Anterior cingulate cortex (tissue), 58 donors: ENCODE measurements around the gene KRTAP2-3.
"Not testable (repeated sequence)": the region's sequence is repeated elsewhere in the genome, so short reads cannot be mapped to it uniquely, and the experiment has no call there.

Source experiments
- DNase-seq, 58 donors: peaks; one replicate each; lab custom pipeline; 2025; lab: John Stamatoyannopoulos, UW

Gene KRTAP2-3

DNA sequence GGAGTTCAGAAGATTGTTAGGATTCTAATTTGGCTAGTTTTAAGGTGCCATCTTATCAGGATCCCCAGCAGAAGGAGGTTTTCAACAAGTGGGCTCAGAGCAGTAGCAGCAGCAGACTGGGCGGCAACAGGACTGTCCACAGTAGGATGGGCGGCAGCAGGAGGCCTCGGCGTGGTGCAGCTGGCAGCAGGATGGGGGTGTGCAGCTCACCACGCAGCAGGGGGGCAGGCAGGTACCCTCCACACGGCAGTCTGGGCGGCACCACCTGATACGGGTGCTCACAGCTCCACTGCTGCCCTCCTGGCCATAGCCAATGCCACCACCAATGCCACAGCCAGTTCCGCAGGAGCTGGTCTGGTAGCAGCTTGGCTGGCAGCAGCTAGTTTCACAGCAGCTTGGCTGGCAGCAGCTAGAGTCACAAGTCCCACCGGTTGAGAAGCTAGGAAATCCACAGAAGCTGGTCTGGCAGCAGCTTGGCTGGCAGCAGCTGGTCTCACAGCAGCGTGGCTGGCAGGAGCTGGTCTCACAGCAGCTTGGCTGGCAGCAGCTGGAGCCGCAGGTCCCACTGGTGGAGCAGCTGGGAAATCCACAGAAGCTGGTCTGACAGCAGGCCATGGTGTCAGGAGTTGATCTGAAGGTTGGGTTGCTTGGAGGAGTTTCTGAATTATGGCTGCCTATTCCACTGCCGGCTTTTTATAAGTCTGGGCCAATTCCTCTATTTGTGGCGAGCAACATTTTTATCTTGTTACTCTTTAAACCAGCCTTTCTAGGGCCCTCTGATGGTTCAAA lies 18.9 kb downstream of the KRTAP2-3 start, which contains the start of gene KRTAP1-1:
Gene KRTAP1-1 (minus strand): TSS at position 668 of the 789 bp plus-strand sequence. CDS start 53 bp downstream, at position 615.
- DNase-seq: peak in 5 of 58 donors; percentile 0 to 16 (median 4)

DNA sequence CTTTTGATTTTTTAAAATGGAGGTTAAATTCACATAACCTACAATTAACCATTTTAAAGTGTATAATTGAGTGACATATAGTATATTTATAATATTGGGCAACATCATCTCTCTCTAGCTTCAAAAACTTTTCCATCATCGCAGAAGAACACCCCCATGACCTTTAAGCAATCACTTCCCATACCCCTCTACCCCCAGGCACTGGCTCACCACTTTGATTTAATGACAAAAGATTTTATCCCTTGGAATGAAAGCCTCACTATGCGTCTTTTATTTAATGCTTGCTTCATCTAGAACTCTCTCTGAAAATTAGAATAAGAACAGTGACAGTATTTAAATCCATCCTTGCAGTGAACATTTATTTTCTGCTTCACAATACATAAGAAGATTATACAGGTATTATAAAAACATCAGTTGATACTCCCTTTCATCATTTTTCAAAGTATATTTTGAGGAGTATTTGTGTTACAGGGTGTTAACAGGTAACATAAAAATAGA lies 22.0 kb downstream of the KRTAP2-3 start:
- DNase-seq: no peak

DNA sequence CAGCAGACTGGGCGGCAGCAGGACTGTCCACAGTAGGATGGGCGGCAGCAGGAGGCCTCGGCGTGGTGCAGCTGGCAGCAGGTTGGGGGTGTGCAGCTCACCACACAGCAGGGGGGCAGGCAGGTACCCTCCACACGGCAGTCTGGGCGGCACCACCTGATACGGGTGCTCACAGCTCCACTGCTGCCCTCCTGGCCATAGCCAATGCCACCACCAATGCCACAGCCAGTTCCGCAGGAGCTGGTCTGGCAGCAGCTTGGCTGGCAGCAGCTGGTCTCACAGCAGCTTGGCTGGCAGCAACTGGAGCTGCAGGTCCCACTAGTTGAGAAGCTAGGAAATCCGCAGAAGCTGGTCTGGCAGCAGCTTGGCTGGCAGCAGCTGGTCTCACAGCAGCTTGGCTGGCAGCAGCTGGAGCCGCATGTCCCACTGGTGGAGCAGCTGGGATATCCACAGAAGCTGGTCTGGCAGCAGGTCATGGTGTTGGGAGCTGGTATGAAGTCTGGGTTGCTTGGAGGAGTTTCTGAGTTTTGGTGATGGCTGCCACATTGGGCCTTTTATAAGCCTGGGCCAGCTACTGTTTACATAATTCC lies 25.5 kb downstream of the KRTAP2-3 start, which contains the start of gene KRTAP1-3:
Gene KRTAP1-3 (minus strand): TSS at position 529 of the 590 bp plus-strand sequence. CDS start 53 bp downstream, at position 476.
- not testable (repeated sequence) for DNase-seq

DNA sequence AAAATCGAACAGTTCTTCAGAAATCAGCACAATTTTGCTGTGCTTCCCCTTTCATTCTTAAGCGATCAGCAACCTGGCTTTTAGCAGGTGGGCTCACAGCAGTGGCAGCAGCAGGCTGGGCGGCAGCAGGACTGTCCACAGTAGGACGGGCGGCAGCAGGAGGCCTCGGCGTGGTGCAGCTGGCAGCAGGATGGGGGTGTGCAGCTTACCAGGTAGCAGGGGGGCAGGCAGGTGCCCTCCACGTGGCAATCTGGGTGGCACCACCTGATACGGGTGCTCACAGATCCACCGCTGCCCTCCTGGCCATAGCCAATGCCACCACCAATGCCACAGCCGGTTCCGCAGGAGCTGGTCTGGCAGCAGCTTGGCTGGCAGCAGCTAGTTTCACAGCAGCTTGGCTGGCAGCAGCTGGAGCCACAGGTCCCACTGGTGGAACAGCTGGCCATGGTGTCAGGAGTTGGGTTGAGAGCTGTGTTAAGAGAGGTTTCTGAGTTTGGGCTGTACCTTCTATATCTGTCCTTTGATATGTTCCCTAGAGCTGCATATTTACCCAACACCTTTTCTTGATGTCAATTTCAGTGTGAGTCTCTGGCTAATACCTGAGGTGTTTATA lies 30.2 kb downstream of the KRTAP2-3 start, which contains the start of gene KRTAP1-4:
Gene KRTAP1-4 (minus strand): TSS at position 563 of the 613 bp plus-strand sequence. CDS start 117 bp downstream, at position 446.
- DNase-seq: no peak

DNA sequence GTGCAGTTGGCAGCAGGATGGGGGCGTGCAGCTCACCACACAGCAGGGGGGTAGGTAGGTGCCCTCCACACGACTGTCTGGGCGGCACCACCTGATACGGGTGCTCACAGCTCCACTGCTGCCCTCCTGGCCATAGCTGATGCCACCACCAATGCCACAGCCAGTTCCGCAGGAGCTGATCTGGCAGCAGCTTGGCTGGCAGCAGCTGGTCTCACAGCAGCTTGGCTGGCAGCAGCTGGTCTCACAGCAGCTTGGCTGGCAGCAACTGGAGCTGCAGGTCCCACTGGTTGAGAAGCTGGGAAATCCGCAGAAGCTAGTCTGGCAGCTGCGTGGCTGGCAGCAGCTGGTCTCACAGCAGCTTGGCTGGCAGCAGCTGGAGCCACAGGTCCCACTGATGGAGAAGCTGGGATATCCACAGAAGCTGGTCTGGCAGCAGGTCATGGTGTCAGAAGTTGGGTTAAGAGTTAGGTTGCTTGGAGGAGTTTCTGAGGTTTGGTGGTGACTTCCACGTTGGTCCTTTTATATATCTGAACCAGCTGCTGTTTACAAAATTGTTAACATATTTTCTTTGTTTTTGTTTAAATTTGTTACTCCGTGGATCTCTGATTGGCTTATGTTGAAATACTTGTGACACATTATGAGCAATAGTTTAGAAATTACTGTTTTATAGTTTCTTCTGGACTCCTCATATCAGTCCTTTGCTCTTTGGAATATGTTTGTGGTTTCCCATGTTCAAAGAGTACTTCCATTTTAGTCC lies 33.0 kb downstream of the KRTAP2-3 start, which contains the start of gene KRTAP1-5:
Gene KRTAP1-5 (minus strand): TSS at position 494 of the 757 bp plus-strand sequence. CDS start 53 bp downstream, at position 441.
- DNase-seq: no peak

DNA sequence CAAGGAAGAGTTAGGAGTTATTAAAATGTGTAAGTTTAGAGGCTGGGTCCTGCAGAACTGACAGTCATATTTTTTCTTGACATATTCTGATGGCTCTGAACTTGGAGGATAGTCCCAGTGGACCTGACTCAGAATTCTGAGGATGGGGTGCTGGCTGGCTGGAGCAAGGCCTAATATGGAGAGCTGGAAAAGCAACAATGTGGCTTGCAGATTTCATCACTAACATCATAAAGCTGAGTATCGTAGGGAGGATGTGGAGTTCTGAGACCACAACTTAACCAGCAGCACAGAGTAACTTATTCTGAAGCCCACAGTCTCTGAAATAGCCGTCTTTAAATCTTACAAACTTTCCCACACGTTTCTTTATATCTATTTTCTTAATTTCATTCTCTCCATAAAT lies 35.2 kb downstream of the KRTAP2-3 start:
- no peak for DNase-seq

DNA sequence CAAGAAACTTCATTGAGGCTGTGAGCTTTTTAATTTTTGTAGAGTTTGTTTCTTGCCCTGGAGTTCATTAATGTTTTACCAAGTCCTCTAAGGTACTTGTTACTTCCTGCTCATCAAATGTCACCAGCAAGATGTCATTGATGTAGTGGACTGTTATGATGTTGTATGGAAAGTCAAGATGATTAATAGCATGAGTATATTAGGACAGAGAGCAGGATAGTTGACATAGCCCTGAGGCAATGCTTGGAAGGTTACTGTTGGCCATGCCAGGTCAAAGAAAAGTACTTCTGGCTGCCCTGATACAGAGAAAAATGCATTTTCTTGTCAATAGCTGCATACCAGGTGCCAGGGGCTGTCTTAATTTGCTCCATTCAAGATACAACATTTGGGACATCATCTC lies 39.6 kb downstream of the KRTAP2-3 start:
- no peak for DNase-seq

DNA sequence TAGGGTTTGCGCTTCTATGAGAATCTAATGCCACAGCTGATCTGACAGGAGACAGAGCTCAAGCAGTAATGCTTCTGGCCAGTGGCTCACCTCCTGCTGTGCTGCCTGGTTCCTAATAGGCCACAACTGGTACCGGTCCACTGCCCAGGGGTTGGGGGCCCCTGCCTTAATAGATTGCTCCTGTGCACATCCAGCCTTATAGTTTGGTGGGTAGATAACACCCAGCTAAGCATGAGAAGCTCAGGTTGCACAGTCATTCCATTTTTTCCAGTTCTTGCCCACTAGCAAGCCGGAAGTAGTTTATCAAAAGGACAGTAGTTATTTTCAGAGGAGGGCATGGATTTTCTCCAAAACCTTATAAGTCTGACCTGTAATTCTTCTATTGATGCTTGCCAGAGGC lies 40.5 kb downstream of the KRTAP2-3 start:
- DNase-seq: no peak

DNA sequence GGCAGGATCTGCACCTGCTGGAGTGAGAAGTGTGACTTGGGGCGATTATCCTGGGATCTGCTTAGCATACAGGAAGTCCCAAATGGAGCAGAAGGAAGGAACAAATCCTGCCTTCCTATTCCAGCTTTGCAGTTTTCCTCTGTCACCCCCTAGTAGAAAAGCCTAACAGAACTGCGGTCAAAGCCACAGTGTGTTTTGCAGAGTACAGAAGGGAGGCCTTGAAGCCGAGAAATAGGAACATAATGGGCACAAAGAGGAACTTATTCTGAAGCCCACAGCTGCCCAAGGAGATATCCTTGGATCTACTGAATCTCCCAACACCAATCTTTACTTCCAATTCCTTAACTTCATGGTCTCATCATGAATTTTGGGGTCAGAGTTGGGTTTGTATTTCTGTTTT lies 41.4 kb downstream of the KRTAP2-3 start:
- DNase-seq: no peak

DNA sequence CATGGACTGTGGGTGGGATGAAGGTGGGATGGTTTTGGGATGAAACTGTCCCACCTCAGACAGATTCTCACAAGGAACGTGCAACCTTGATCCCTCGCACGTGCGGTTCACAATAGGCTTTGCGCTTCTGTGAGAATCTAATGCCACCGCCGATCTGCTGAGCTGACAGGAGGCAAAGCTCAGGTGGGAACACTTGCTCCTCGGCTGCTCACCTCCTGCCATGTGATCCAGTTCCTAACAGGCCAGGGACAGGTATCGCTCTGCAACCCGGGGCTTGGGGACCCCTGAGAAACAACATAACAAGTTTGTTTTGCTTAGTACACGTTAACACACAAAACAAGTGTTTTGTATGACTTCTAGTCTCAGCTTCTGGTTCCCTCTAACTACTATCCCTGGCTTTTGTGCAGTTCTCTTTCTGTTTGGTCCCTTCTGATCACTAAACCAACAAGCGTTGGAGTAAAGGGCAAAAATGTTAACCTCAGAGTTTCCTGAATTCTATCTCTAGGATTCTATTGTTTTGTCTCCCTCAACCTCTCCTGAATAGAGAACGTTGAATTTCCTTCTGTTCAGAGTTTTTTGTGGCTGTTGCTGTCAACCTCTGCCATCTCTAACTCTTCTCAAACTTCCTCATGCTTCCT lies 43.2 kb downstream of the KRTAP2-3 start:
- DNase-seq: no peak

DNA sequence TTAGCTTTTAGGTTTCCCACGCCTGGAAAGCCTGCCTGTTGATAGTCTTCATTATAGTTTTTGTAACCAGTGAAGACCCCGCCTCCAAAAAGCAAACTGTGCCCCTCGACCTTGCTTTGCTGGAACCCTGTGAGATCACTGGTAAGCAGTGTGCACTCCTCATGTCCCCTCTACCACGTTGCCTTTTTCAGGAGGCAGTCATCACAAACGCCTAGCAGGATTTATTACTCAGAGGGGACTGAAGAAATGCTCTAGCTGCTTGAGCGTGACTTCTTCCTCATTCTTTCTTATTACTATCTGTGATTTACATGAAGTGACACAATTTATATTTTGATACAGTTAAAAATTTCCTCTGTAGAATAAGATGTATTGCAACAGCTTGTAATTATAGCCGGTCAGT lies 44.5 kb downstream of the KRTAP2-3 start:
- no peak for DNase-seq

DNA sequence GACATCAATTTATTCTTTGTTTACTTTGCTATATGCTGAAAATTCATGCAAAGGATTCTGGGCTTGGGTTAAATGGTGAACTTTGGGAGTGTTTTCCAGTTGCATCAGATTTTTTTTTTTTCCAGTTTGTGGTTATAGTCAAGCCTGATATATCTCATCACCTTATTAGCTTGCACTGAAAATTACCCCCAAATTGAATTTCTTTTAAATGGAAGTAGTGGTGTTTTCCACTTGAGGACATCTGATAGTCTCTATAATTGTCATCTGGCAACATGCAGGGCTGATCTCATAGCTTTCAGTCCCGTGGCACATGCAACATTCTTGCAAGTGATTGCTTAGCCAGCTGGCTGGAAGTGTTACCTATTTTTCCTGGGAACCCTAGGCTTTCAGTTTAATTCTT lies 46.3 kb downstream of the KRTAP2-3 start:
- no peak for DNase-seq

DNA sequence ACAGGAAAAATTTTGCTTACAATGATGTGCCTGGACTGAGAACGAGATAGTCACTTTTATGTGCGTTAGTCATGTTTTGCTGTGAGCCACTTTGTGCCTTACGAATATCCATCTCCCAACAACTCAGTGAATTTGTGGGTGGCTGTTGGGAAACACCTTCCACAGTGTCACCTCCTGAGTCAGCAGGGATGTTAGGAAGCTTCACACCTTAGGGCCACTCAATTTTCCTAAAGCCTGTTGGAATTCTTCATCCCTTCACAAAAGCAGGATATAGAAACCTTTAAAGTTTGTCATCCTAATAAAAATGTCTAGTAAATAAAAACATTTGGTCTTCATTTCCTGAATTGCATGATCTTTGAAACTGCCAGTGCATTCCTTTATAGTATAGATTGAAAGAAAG lies 46.7 kb downstream of the KRTAP2-3 start:
- no peak for DNase-seq

DNA sequence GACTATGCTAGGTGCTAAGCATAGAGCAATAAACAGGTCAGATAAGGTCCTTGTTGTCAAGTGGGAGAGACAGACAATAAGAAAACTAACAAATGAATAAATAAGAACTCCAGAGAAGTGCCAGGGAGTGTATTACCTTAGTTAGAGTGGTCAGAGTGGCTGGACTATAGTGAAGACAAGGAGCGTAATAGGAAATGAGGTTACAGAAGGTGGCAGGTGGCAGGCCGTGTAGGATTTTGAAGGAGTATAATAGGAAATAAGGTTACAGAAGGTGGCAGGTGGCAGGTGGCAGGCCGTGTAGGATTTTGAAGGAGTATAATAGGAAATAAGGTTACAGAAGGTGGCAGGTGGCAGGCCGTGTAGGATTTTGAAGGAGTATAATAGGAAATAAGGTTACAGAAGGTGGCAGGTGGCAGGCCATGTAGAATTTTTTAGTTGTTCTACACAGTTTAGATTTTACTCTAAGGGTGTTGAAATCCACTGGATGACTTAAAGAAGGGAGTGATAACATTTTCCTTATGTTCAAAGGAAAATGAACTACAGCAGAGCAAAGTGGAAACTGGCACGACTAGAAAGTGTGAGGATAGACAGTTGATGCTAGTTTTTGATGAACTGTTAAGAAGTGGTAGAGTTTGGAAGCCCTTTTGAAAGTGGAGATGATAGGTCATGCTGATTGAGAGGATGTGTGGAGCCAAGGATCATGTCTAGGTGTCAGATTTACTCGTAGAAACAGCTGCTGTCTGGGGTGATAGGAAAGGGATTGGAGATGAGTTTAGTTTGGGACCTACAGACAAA lies 47.4 kb downstream of the KRTAP2-3 start:
- DNase-seq: no peak

DNA sequence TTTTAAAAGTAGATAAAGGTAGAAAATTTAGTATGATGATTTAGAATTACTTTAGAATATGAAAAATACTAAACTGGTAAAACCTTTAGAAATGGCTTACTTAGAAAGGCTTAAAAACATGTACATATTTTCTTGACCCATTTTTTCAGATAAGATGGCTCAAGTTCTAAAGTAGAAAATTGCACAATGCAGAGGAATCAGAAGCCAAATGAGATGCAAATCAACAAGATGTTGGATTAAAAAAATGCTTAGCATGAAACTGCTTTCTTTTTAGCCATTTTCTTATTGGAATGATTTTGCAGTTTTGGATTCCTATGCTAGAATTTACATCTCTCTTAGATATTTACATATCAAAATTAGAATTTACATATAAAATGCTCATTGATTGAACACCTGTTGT lies 49.5 kb downstream of the KRTAP2-3 start:
- no peak for DNase-seq

DNA sequence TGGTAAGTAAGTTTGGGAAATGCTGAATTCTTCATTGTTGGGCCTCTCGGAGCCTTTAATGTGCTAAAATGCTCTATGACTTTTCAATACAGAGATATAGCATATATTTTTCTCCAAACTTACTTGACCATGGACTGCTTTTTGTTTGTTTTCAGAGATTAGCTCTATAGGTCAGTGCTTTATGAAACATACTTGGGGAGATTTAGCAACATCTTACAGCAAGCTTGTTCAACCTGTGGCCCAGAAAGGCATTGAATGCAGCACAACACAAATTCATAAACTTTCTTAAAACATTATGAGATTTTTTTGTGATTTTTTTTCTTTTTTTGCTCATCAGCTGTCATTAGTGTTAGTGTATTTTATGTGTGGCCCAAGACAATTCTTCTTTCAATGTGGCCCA lies 50.0 kb downstream of the KRTAP2-3 start:
- DNase-seq: no peak

DNA sequence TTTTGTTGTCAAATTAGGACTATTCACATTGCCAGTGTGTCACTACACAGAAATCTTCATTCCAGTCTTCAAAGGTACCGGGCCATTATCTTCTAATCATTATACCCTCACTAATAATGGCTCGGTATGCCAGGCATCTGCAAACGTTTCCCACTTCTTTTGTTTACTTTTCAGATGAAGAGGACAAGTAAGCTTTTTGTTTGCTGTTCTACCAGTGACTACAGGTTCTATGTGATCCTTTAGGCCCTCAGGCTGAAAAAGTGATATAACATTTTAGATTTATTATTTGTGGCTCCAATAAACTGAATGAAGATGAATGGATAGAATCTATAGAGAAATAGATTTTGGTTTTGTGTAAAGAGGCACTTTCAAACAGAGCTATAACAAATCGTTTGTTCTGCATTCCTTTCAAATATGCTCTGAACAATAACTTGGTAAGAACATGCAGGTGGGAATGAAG lies 50.6 kb downstream of the KRTAP2-3 start:
- DNase-seq: no peak
